Pancreas (tissue), 10 donors: Measurements from ENCODE around the gene CPEB4. TPM values are rescaled to one million over a fixed set of nuclear protein-coding genes. Genes with fewer than 3 reads are reported as not detected.

Source experiments
- ATAC-seq, 4 donors: fragments of 200-7000 bp; cut with Tn5 transposase; one replicate each; pipeline versions ENCODE4 v1.8.0 to v1.9.1; 2020; ENCODE audit warnings: mild to moderate bottlenecking in 4 of 4, moderate library complexity in 4 of 4
- DNase-seq, 6 donors: peaks; one replicate each; pipeline ENCODE4 v3.0.0-alpha.2; 2020
- FAIRE-seq: peaks from 2 replicates; lab custom pipeline; 2012; peaks lifted over from hg19 to GRCh38; lab: Jason Lieb, UNC
- H3K27ac ChIP-seq, 4 donors: fragments of 200-600 bp; sonication (generic); 1 replicate in 3 of 4; 2 replicates in 1 of 4; pipeline versions ENCODE4 v1.5.0 to v1.8.0; 2020
- H3K27me3 ChIP-seq, 4 donors: fragments of 200-600 bp; one replicate each; pipeline ENCODE4 v1.8.0; 2021
- H3K36me3 ChIP-seq, 3 donors: fragments of 200-600 bp; sonication (generic) in 1 of 3; one replicate each; pipeline versions ENCODE4 v1.5.0 to v1.8.0; 2020 to 2021
- H3K4me1 ChIP-seq, 3 donors: fragments of 200-600 bp; one replicate each; pipeline ENCODE4 v1.8.0; 2021
- H3K4me3 ChIP-seq, 4 donors: fragments of 200-600 bp; sonication (generic) in 2 of 4; one replicate each; pipeline versions ENCODE4 v1.5.0 to v1.8.0; 2020 to 2021
- H3K9me3 ChIP-seq, 4 donors: fragments of 200-600 bp; one replicate each; pipeline ENCODE4 v1.8.0; 2021
- WGBS, 2 donors: extraction: QIAGEN DNeasy Blood & Tissue Kit; methylation state at CpG; one replicate each; pipeline ENCODE4 v1.1.7; 2013; 5-methylcytosine and 5-hydroxymethylcytosine counted together
- intact Hi-C, 3 donors: fragments of 100-400 bp; cut with DNase I; formaldehyde crosslinking; loops; one replicate each; pipeline versions ENCODE4 v1.11.1 to v1.14.2; 2022
- polyA plus RNA-seq, 2 donors: library from polyadenylated mRNA; stranded (reverse); fragments of 200-250 nt; gene quantifications; one replicate each; pipeline ENCODE4 v1.2.3, GENCODE V29; 2013
- total RNA-seq, 6 donors: library from RNA; stranded (reverse); fragmentation: NEBNext Ultra II Directional in 4 of 6; extraction: Animal tissue kit (Norgen Biotek cat#: 25700) in 4 of 6; gene quantifications; one replicate each; pipeline versions ENCODE4 v1.2.1 to v1.2.4, GENCODE V29; 2021 to 2023
- TF ChIP-seq, protein P1 (sequence below), 4 donors: fragments of 200-600 bp; sonication (generic) in 3 of 4; IDR thresholded peaks; one replicate each; pipeline versions ENCODE4 v1.5.0 to v1.8.0; 2021; ENCODE audit warnings: antibody characterized with exemption in 4 of 4
- donor health status: healthy with polysubstance abuse.
- donor health status: DM: no; HTN: no; CAD: no; lungs with moderate emphysema.
- donor health status: DM: no; HTN: no; CAD: no.
- donor health status: control.
- donor health status: control.
- donor health status: Bipolar disorder and iron deficiency.
- donor health status: DM: yes; HTN: yes; CAD: no.
- donor health status: DM: no; HTN: no; CAD: no.
- donor health status: DM: no; HTN: no; CAD: no.
- donor health status: DM: yes; HTN: yes; CAD: no.

The CPEB4 gene
- total and polyA plus RNA-seq, 8 donors: 11.6 to 51.2 (median 26.2) TPM

- Histone ChIP-seq H3K27me3 (no peaks in the 10 kb centered on the region), H3K9me3 (no peaks in the 10 kb centered on the region), H3K4me1 (peaks cover 36 to 55% (median 44%) of the 10 kb centered on the region in 3 donors), H3K4me3 (no peak overlapping the region), H3K36me3 (no peaks in the 10 kb centered on the region), H3K27ac (peak overlapping the region in 1 of 4 donors; percentile 1)
- intact Hi-C loops: no loop called here
- ATAC-seq (no peak), FAIRE-seq (no peak), DNase-seq (no peak)
- 42 to 44% methylated on average over 4 of the region's 4 CpGs for WGBS, 2 donors
- TF ChIP-seq, protein P1, sequence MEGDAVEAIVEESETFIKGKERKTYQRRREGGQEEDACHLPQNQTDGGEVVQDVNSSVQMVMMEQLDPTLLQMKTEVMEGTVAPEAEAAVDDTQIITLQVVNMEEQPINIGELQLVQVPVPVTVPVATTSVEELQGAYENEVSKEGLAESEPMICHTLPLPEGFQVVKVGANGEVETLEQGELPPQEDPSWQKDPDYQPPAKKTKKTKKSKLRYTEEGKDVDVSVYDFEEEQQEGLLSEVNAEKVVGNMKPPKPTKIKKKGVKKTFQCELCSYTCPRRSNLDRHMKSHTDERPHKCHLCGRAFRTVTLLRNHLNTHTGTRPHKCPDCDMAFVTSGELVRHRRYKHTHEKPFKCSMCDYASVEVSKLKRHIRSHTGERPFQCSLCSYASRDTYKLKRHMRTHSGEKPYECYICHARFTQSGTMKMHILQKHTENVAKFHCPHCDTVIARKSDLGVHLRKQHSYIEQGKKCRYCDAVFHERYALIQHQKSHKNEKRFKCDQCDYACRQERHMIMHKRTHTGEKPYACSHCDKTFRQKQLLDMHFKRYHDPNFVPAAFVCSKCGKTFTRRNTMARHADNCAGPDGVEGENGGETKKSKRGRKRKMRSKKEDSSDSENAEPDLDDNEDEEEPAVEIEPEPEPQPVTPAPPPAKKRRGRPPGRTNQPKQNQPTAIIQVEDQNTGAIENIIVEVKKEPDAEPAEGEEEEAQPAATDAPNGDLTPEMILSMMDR (IDR thresholded peaks at IDR 0.05): no peak
Measured at GRCh38 chr5:173928871-173929574, 40.9 kb downstream of the CPEB4 start.

DNA sequence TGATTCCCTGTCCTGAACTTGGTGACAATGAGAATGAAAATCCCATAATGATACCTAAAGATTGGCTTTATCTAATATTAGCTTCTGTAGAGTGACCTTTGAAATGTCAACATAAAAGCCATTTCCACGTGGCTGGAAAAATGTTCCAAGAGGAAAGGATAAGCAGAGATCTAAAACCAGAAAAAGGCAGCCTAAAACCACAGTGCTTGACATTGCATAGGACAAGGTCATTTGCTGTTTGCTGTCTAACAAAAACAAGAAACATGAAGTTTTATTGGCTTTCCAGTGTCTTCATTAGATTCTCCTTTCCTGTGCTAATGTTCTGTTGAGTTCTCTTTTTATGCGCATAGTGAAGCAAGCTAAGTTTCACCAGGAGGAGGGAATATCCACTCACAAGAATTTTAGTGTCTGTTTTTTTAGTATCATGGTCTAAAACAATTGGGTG lies 44.6 kb downstream of the CPEB4 start:
- no peaks in the 10 kb centered on the region for H3K36me3 ChIP-seq
- H3K27ac ChIP-seq: peak overlapping the region in 2 of 4 donors; percentile 53 to 62
- H3K4me1 ChIP-seq: peaks cover 28 to 48% (median 35%) of the 10 kb centered on the region in 3 donors
- no peaks in the 10 kb centered on the region for H3K27me3 ChIP-seq
- intact Hi-C loops: no loop called here
- no peak overlapping the region for H3K4me3 ChIP-seq
- 37 to 42% methylated on average over 2 of the region's 2 CpGs for WGBS, 2 donors
- no peak for FAIRE-seq
- ATAC-seq: peak; percentile 54 to 89 (median 83)
- no peak for DNase-seq
- H3K9me3 ChIP-seq: no peaks in the 10 kb centered on the region
- TF ChIP-seq, protein P1 (IDR thresholded peaks at IDR 0.05): no peak

- FAIRE-seq (no peak), ATAC-seq (no peak), DNase-seq (no peak)
- no peaks in the 10 kb centered on the region for H3K36me3 ChIP-seq
- H3K9me3 ChIP-seq: no peaks in the 10 kb centered on the region
- H3K4me1 ChIP-seq: peaks cover 22 to 40% (median 31%) of the 10 kb centered on the region in 3 donors
- no peak overlapping the region for H3K4me3 ChIP-seq
- 95% methylated on average over 2 of the region's 2 CpGs for WGBS, 2 donors
- no peak overlapping the region for H3K27ac ChIP-seq
- no peaks in the 10 kb centered on the region for H3K27me3 ChIP-seq
- TF ChIP-seq, protein P1 (IDR thresholded peaks at IDR 0.05): no peak
- intact Hi-C loops: no loop called here
Measured at GRCh38 chr5:173933901-173934300, 45.8 kb downstream of the CPEB4 start.

GRCh38 chr5:173935396-173935795 lies 47.2 kb downstream of the CPEB4 start:
- ATAC-seq: no peak
- peak; percentile 34 for FAIRE-seq
- H3K27me3 ChIP-seq: no peaks in the 10 kb centered on the region
- no peak overlapping the region for H3K4me3 ChIP-seq
- WGBS, 2 donors: 28 to 45% methylated on average over 2 of the region's 2 CpGs
- H3K27ac ChIP-seq: no peak overlapping the region
- DNase-seq: no peak
- peaks cover 24 to 44% (median 32%) of the 10 kb centered on the region in 3 donors for H3K4me1 ChIP-seq
- H3K9me3 ChIP-seq: no peaks in the 10 kb centered on the region
- intact Hi-C loops: no loop called here
- TF ChIP-seq, protein P1 (IDR thresholded peaks at IDR 0.05): no peak
- no peaks in the 10 kb centered on the region for H3K36me3 ChIP-seq

- H3K4me3 ChIP-seq: no peak overlapping the region
- peaks cover 47 to 63% (median 51%) of the 10 kb centered on the region in 3 donors for H3K4me1 ChIP-seq
- ATAC-seq: no peak
- H3K27me3 ChIP-seq: no peaks in the 10 kb centered on the region
- peaks cover 0 to 3% (median 0%) of the 10 kb centered on the region in 3 donors for H3K36me3 ChIP-seq
- intact Hi-C loops: no loop called here
- FAIRE-seq: peak; percentile 34
- TF ChIP-seq, protein P1 (IDR thresholded peaks at IDR 0.05): no peak
- DNase-seq: no peak
- 54 to 58% methylated on average over 2 of the region's 2 CpGs for WGBS, 2 donors
- H3K27ac ChIP-seq: no peak overlapping the region
- no peaks in the 10 kb centered on the region for H3K9me3 ChIP-seq
Measured at GRCh38 chr5:173940269-173940668, 52.1 kb downstream of the CPEB4 start.
